Fibroblast of villous mesenchyme (primary cell): ENCODE data around the gene DPYD. TPM values are rescaled to one million over a fixed set of nuclear protein-coding genes. Genes with fewer than 3 reads are reported as not detected.

ENCODE experiments used
- DNase-seq: peaks from one replicate; pipeline ENCODE4 v3.0.0-alpha.2; 2010; ENCODE audit warnings: low read depth
- H3K4me3 ChIP-seq: 2 replicates; pipeline ENCODE4 v1.5.1; 2011; ENCODE audit warnings: low read depth, mild to moderate bottlenecking, low read length
- CTCF ChIP-seq: IDR thresholded peaks from 2 replicates; pipeline ENCODE4 v1.5.1; 2012; ENCODE audit warnings: low read depth, mild to moderate bottlenecking, low read length; ENCODE audit not compliant: insufficient read depth
- total RNA-seq: library from RNA; depleted of rRNA; stranded (reverse); fragments of >200 nt; gene quantifications from 2 replicates; pipeline ENCODE4 v1.2.3, GENCODE V29; 2012

The DPYD gene
- total RNA-seq, 1 donor, result 48.4 TPM

- no peak for TF ChIP-seq CTCF
- DNase-seq, result no peak
- no peak overlapping the region for H3K4me3 ChIP-seq
These were observed 16.1 kb upstream of the DPYD start for GRCh38 chr1:97936976-97937375.

GRCh38 chr1:97934491-97934890, 13.7 kb upstream of the DPYD start:
- no peak for TF ChIP-seq CTCF
- no peak overlapping the region for H3K4me3 ChIP-seq
- DNase-seq, result no peak

- no peak for TF ChIP-seq CTCF
- DNase-seq, result no peak
These were observed 9.3 kb upstream of the DPYD start for GRCh38 chr1:97929874-97930851.

GRCh38 chr1:97926017-97926708, 5.3 kb upstream of the DPYD start:
- no peak for TF ChIP-seq CTCF
- no peak for DNase-seq
- H3K4me3 ChIP-seq, result no peak overlapping the region

More at GRCh38 chr1:97929874-97930851, 9.3 kb upstream of the DPYD start:
- no peak overlapping the region for H3K4me3 ChIP-seq

- no peak for DNase-seq
- TF ChIP-seq CTCF, result no peak
- no peak overlapping the region for H3K4me3 ChIP-seq
These were observed 4.3 kb upstream of the DPYD start for GRCh38 chr1:97925151-97925550.

- H3K4me3 ChIP-seq, result no peak overlapping the region
- no peak for TF ChIP-seq CTCF
- DNase-seq, result no peak
These were observed 3.0 kb upstream of the DPYD start for GRCh38 chr1:97923811-97924210.
